Stimulated activated CD4-positive, alpha-beta T cell treated with anti-CD3 and anti-CD28 coated beads, Interleukin-2, amount 100 ng/mL, for 24 hours (primary cell): ENCODE data around the gene SH2D4B.
A peak's percentile ranks its signal among the peaks of the same experiment; 100 is the strongest.

Experiments
- DNase-seq, 2 donors: peaks; one replicate each; pipeline ENCODE4 v3.0.0-alpha.2; 2020

SH2D4B gene

GRCh38 chr10:80545258-80545881 is 7.7 kb downstream of the SH2D4B start:
- DNase-seq = no peak

DNA sequence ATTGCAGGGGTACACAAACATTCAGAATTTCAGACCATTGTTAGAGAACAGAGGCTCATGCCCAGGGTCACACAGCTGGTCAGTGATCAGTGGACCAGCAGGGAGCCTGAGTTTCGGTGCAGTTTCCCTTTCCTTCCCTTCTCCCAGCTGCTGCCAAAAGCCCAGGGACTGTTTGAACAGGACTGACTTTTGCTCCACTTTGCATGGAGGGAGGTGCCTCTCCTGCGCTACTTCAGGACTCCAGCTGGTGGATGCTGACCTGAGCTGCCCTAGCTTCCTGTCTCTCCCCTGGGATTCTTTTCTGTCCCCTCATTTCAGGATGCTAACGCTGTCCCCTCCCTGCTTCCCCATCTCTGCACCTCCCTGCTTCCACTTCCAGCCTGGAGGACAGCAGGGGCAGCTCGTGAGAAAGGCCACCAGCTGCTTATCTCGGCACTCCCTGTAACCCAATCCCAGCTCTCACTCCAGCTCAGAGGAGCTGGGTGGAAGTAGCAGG is 14.5 kb downstream of the SH2D4B start:
- no peak for DNase-seq

DNA sequence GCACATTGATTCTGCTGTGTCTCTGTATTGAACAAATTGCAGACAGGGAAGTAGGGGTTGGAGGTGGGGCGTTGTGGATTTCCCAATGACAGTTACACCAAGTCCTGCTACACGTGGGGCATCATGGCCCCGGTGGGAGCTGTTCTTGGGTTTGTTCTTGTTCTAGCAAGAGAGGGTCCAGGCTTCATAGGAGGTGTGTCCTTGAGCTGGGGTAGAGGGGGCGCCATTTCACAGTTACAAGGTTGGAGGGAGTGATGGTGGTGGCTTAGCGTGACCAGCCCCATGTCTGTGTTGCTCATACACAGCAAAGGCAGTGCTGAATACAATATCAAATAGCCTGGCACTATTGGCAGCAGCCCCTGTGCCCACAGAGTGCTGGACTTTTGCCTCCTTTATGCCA is 15.7 kb downstream of the SH2D4B start:
- no peak for DNase-seq

GRCh38 chr10:80554050-80554449 is 16.3 kb downstream of the SH2D4B start:
- no peak for DNase-seq

GRCh38 chr10:80555415-80555814 is 17.7 kb downstream of the SH2D4B start:
- DNase-seq = no peak

DNA sequence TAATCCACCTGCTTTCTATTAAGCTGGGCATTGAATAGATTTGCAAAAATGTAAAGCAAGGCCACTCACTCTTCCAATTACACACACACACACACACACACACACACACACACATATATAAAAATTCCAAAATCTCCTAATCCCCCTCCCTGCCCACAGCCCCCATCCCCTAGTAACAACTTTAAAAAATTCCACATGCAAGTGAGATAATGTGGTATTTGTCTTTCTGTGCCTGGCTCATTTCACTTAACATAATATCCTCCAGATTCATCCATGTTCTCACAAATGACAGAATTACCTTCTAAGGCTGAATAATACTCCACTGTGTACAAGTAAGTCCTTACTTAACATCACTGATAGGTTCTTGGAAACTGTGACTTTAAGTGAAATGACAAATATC is 24.2 kb downstream of the SH2D4B start:
- no peak for DNase-seq

DNA sequence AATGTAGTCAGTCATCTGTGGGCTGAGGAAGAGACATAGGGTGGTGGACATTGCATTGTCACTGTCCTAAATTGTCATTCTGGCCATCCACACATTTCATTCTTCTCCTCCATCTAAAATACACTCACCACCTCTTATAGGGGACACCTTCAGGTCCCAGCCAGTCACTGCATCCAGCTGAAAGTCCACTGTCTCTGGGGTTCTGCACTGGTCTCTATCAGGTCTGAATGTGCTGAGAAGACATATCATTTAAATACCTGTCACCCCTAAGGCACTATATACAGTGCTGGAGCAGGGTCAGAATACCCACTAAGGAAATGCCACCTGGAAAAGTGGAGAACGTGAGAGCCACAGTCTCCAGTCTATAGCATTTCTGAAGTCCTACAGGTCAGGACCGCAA is 29.6 kb downstream of the SH2D4B start:
- DNase-seq = no peak

- no peak for DNase-seq
These were observed 31.6 kb downstream of the SH2D4B start for GRCh38 chr10:80569131-80569895.

GRCh38 chr10:80571352-80571751 is 33.6 kb downstream of the SH2D4B start:
- no peak for DNase-seq

- DNase-seq = no peak
These were observed 41.6 kb downstream of the SH2D4B start for GRCh38 chr10:80579181-80579763.

- DNase-seq = no peak
These were observed 42.3 kb downstream of the SH2D4B start for GRCh38 chr10:80579849-80580637.

- DNase-seq = no peak
These were observed 43.2 kb downstream of the SH2D4B start for GRCh38 chr10:80580638-80581468.

DNA sequence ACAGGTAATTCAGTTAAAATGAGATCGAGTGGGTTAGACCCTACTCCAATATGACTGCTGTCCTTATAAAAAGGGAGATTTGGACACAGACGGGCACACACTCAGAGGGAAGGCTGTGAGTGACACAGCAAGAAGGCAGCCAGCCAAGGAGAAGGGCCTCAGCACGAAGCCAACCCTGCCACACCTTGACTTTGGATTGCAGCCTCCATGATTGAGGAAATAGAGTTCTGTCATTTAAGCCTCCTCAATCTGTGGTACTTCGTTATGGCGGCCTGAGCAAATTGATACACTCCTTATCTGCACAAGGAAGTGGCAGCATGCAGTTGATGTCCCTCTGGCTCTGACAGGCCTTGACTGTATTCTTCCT is 43.8 kb downstream of the SH2D4B start:
- DNase-seq = no peak

DNA sequence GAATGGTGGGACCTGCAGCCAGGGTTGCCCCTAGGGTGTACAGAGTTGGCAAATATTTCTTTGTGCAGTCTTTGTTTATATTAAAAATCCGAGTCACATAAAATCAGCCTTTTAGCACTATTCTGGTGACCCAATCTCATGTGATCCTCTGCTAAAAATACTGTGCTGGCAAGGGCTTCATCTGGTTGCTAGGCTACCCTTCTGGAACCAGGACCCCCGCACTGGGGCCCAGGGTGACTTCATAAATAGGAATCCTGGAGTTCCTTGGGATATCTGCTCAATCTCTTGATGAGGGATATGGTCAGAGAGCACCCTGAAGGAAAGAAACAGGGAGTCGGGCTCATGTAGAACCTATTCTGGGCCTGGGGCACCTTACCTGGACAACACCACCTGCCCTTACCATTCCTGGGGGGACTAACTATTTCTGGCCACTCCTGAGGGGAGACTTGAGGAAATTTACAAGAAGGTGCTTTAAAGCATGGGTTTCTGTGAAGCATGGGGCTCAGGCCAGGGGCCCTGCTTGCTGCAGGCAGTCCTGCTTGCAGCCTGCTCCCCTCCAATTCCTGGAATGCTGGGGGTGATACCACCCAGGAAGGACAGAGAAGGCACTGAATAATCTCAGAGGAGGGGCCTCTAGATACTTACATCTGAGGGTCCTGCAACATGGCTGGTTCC is 44.7 kb downstream of the SH2D4B start:
- DNase-seq = no peak

GRCh38 chr10:80583685-80584084 is 46.0 kb downstream of the SH2D4B start:
- DNase-seq = no peak

GRCh38 chr10:80585812-80586211 is 48.1 kb downstream of the SH2D4B start:
- DNase-seq = no peak

DNA sequence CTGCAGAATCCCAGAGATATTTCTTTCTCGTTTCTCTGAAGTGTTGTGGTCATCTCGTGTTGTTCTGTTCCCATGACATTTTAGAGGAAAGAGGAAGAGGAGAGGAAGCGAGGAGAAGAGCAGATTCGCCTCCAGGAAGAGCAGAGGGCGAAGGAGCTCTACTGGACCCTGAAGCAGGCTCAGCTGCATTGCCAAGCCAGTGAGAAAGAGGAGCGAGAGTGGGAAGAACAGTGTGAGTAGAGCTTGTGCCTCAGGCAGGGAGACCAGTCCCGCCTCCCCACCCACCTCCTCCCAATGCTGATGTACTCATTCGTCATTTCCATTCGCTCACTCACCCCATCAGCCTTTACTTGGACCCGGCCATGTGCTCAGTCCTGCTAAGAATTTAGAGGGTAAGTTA is 50.8 kb downstream of the SH2D4B start:
- no peak for DNase-seq

GRCh38 chr10:80589726-80590373 is 52.1 kb downstream of the SH2D4B start:
- DNase-seq = no peak

- DNase-seq = no peak
These were observed 53.0 kb downstream of the SH2D4B start for GRCh38 chr10:80590585-80591125.

DNA sequence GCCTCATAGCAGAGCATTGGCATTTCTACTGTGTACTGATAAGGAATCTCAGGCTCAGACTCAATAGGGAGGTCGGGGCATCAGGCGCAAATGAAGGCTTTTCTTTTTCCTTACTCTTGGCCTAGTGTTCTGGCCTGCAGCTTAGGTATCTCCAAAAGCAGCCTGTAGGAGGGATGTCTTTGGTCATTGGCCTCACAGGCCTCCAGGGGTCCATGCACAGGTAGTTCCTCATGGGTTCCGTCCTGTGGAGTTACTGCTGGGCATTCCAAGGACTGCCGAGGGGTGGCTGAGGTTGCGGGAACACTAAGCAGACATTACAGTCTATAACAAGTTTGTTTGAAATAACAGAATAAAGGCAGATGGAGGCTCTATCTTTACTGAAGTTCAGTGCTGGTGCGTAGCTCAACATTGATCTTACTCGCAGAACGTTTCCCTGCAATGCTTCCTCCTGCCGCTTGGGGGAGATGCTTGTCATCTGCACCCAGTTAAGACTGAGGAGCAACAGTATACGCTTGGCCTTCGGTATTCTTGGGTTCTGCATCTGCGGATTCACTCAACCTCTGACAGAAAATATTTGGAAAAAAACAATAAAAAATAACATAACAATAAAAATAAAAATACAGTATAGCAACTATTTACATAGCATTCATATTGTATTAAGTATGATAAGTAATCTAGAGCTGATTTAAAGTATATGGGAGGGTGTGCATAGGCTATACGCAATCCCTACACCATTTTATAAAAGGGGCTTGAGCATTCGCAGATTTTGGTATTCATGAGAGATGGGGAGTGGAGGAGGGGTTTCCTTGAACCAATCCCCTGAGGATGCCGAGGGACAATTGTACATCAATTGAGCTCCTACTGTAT is 58.9 kb downstream of the SH2D4B start:
- DNase-seq = peak; percentile 24 to 40
